Measurements from ENCODE around the gene PPP1R37. TPM values are rescaled to one million over a fixed set of nuclear protein-coding genes. Genes with fewer than 3 reads are reported as not detected.

PPP1R37 gene
- total and polyA plus RNA-seq, 2 donors (not counting 3 experiments of a cell fraction or from before 2014, with no cell fraction given), result 16.2 to 27.1 TPM

DNA sequence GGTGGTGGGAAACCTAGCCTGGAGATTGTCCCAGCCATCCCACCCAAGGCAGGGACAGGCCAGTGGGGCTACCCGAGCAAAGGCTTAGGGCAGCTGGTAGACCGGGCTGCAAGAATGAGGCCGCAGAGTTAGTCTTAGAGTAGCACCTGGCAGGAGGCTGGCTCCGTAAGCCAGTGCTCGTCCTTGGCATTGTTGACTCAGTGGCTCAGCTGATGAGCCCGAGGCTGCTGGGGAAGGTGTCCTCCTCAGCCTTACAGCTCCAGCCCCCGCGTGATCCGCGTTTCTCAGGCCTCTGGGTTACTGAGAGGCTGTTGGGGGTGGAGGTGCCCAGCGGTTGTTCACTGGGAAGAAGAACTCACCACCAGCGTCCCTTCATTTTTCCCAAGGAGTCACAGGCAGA is 24.7 kb downstream of the PPP1R37 start:
- H3K4me1 ChIP-seq (ENCODE audit: control insufficient read depth, extremely low read depth, insufficient read depth, low read length), result no peaks in the 10 kb centered on the region
- dilution Hi-C loops (cut with MboI; ENCODE audit: extremely low pct_ligation_motif_present, low sequenced_read_pairs) (no loop called here), intact Hi-C loops (cut with micrococcal nuclease) (no loop called here)
- no peaks in the 10 kb centered on the region for H3K27me3 ChIP-seq (ENCODE audit: control insufficient read depth in 2 of 2, insufficient read depth in 2 of 2, low read length in 2 of 2)
- H3K9ac ChIP-seq (replicated peaks; ENCODE audit: extremely low read depth, insufficient read depth, low read length), result no peak overlapping the region
- H3K4me2 ChIP-seq (ENCODE audit: insufficient read depth, low read length), result no peak overlapping the region
- H3K36me3 ChIP-seq (ENCODE audit: control insufficient read depth in 2 of 2, extremely low read depth in 1 of 2, insufficient read depth in 2 of 2, low read length in 2 of 2), result no peaks in the 10 kb centered on the region
- H2AFZ ChIP-seq (ENCODE audit: low read depth, low read length), result no peak overlapping the region
- H3K27ac ChIP-seq (ENCODE audit: insufficient read depth, low read depth, low read length), result no peak overlapping the region
- FAIRE-seq (no peak), DNase-seq (ENCODE audit: low read depth, low spot score) (no peak)
- ChIA-PET POLR2A (no interaction called here), CTCF (interaction anchor here (1.0 to 1.1 kb wide), 2 partner anchors 19 to 58 kb away, joined by 4 to 5 read pairs; no protein-coding TSS in a partner anchor)
- H3K79me2 ChIP-seq (ENCODE audit: control insufficient read depth, insufficient read depth, low read length), result peaks cover 49% of the 10 kb centered on the region
- no peaks in the 10 kb centered on the region for H3K9me1 ChIP-seq (replicated peaks; ENCODE audit: control insufficient read depth, extremely low read depth, insufficient read depth, low read length)
- no peak overlapping the region for H3K4me3 ChIP-seq (replicated peaks in 1 of 3; ENCODE audit: insufficient read depth in 1 of 3, low read depth in 1 of 3, low read length in 3 of 3)
- no peaks in the 10 kb centered on the region for H3K9me3 ChIP-seq (replicated peaks; ENCODE audit: control insufficient read depth, insufficient read depth, low read length)
- TF ChIP-seq POLR2AphosphoS5 (IDR thresholded peaks at IDR 0.05; ENCODE audit: insufficient read depth, low read depth, low read length) (no peak), FOS (IDR thresholded peaks at IDR 0.05; ENCODE audit: borderline replicate concordance, insufficient read depth, low read length) (no peak), EZH2 (IDR thresholded peaks at IDR 0.05; ENCODE audit: borderline replicate concordance, low read depth, low read length, severe bottlenecking) (no peak), GATA2 (IDR thresholded peaks at IDR 0.05; ENCODE audit: insufficient read depth, insufficient read length, low read depth, low read length) (no peak), CTCF (IDR thresholded peaks at IDR 0.05; ENCODE audit: extremely low read depth in 1 of 2, insufficient read depth in 1 of 2, low read depth in 1 of 2, low read length in 2 of 2) (no peak), POLR2A (IDR thresholded peaks at IDR 0.05; ENCODE audit: low read depth, low read length) (no peak), JUN (IDR thresholded peaks at IDR 0.05; ENCODE audit: borderline replicate concordance, insufficient read depth, insufficient read length, low read depth) (no peak), MYC (IDR thresholded peaks at IDR 0.05; ENCODE audit: low read depth, low read length) (no peak)
- TF ChIP-seq, protein P1, sequence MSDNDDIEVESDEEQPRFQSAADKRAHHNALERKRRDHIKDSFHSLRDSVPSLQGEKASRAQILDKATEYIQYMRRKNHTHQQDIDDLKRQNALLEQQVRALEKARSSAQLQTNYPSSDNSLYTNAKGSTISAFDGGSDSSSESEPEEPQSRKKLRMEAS (IDR thresholded peaks at IDR 0.05; ENCODE audit: insufficient read depth, insufficient read length), result no peak
- H4K20me1 ChIP-seq (replicated peaks; ENCODE audit: control insufficient read depth, extremely low read depth, insufficient read depth, low read length), result no peaks in the 10 kb centered on the region
- BruUV-seq (replicated peaks), result no TSS peak

Data from endothelial cell of umbilical vein (primary cell).